ENCODE measurements around the gene APAF1.

DNA sequence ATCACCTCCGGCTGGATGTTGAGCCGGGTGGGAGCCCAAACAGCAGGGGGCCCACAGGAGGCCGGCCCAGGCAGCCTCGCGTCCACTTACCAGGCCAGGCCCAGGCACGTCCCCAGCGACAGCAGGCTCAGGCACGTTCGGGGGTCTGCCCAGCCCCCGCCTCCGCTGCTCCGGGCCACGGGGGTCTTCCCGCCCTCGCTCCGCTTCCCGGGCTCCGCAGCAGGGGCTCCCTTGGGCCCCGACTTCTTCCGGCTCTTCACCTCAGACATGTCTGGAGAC is 718 bp upstream of the APAF1 start:
- TF ChIP-seq, protein P1, sequence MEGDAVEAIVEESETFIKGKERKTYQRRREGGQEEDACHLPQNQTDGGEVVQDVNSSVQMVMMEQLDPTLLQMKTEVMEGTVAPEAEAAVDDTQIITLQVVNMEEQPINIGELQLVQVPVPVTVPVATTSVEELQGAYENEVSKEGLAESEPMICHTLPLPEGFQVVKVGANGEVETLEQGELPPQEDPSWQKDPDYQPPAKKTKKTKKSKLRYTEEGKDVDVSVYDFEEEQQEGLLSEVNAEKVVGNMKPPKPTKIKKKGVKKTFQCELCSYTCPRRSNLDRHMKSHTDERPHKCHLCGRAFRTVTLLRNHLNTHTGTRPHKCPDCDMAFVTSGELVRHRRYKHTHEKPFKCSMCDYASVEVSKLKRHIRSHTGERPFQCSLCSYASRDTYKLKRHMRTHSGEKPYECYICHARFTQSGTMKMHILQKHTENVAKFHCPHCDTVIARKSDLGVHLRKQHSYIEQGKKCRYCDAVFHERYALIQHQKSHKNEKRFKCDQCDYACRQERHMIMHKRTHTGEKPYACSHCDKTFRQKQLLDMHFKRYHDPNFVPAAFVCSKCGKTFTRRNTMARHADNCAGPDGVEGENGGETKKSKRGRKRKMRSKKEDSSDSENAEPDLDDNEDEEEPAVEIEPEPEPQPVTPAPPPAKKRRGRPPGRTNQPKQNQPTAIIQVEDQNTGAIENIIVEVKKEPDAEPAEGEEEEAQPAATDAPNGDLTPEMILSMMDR (IDR thresholded peaks at IDR 0.05; ENCODE audit: extremely low read depth in 1 of 2, insufficient read depth in 1 of 2, low read depth in 1 of 2, low read length in 2 of 2), result peak in 1 of 2 donors; percentile 29
- TF ChIP-seq MYC (IDR thresholded peaks at IDR 0.05; ENCODE audit: low read depth, low read length), result no peak
- peak; percentile 67 for TF ChIP-seq POLR2A (IDR thresholded peaks at IDR 0.05; ENCODE audit: low read depth, low read length)
- no peak for TF ChIP-seq EZH2 (IDR thresholded peaks at IDR 0.05; ENCODE audit: borderline replicate concordance, low read depth, low read length, severe bottlenecking)
- TF ChIP-seq POLR2AphosphoS5 (IDR thresholded peaks at IDR 0.05; ENCODE audit: insufficient read depth, low read depth, low read length), result no peak
- no peak for TF ChIP-seq FOS (IDR thresholded peaks at IDR 0.05; ENCODE audit: borderline replicate concordance, insufficient read depth, low read length)
- TF ChIP-seq JUN (IDR thresholded peaks at IDR 0.05; ENCODE audit: borderline replicate concordance, insufficient read depth, insufficient read length, low read depth), result no peak
- TF ChIP-seq, protein P2, sequence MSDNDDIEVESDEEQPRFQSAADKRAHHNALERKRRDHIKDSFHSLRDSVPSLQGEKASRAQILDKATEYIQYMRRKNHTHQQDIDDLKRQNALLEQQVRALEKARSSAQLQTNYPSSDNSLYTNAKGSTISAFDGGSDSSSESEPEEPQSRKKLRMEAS (IDR thresholded peaks at IDR 0.05; ENCODE audit: insufficient read depth, insufficient read length), result no peak
- no peak for TF ChIP-seq GATA2 (IDR thresholded peaks at IDR 0.05; ENCODE audit: insufficient read depth, insufficient read length, low read depth, low read length)
